Endothelial cell of umbilical vein (primary cell): ENCODE measurements around the gene TNRC6B. TPM values are rescaled to one million over a fixed set of nuclear protein-coding genes. Genes with fewer than 3 reads are reported as not detected.

Experiments used
- BruUV-seq: library from RNA; stranded (reverse); fragments of 400-500 nt; replicated peaks from 2 replicates; lab custom pipeline; 2021; lab: Mats Ljungman, UMichigan
- CTCF ChIA-PET: fragments of 300-600, 350-600 bp; sonication (Branson Sonifier 250); formaldehyde crosslinking; loops from one replicate; lab custom pipeline; 2021; ENCODE audit warnings: antibody characterized with exemption, inconsistent platforms; lab: Charles Lee
- POLR2A ChIA-PET: fragments of 300-600, 350-600 bp; sonication (Branson Sonifier 250); formaldehyde crosslinking; loops from one replicate; lab custom pipeline; 2021; ENCODE audit warnings: antibody characterized with exemption, inconsistent platforms; lab: Charles Lee
- DNase-seq: peaks from one replicate; pipeline ENCODE4 v3.0.0-alpha.2; 2011; ENCODE audit warnings: low read depth, low spot score
- FAIRE-seq: peaks from 2 replicates; lab custom pipeline; 2011; peaks lifted over from hg19 to GRCh38; lab: Jason Lieb, UNC
- H2AFZ ChIP-seq: 2 replicates; pipeline ENCODE4 v1.6.0; 2012; ENCODE audit warnings: low read depth, low read length, control low read depth, inconsistent platforms
- H3K27ac ChIP-seq: 2 replicates; pipeline ENCODE4 v1.5.1; 2011; ENCODE audit warnings: low read depth, mild to moderate bottlenecking, control low read depth, low read length, moderate library complexity; ENCODE audit not compliant: insufficient read depth
- H3K27me3 ChIP-seq, 2 experiments: 2 replicates each; pipeline versions ENCODE4 v1.6.0 to v1.6.1; 2011; ENCODE audit warnings: low read length in 2 of 2, mixed read lengths in 1 of 2; ENCODE audit not compliant: control insufficient read depth in 2 of 2, insufficient read depth in 2 of 2
- H3K36me3 ChIP-seq, 2 experiments: 2 replicates in 1 of 2; 3 replicates in 1 of 2; pipeline ENCODE4 v1.5.1; 2011; ENCODE audit warnings: low read length in 2 of 2, mild to moderate bottlenecking in 1 of 2, moderate library complexity in 1 of 2; ENCODE audit not compliant: control insufficient read depth in 2 of 2, insufficient read depth in 2 of 2; ENCODE audit errors: extremely low read depth in 1 of 2
- H3K4me1 ChIP-seq: 3 replicates; pipeline ENCODE4 v1.5.1; 2011; ENCODE audit warnings: mild to moderate bottlenecking, low read length; ENCODE audit not compliant: control insufficient read depth, insufficient read depth; ENCODE audit errors: extremely low read depth
- H3K4me2 ChIP-seq: 2 replicates; pipeline ENCODE4 v1.6.1; 2011; ENCODE audit warnings: low read length, control low read depth, mixed read lengths; ENCODE audit not compliant: insufficient read depth
- H3K4me3 ChIP-seq, 3 experiments: fragments of 200-600 bp in 1 of 3; sonication (generic), shearing (Covaris generic) in 1 of 3; replicated peaks in 1 of 3; 2 replicates each; pipeline ENCODE4 v1.5.1; 2011 to 2016; ENCODE audit warnings: control low read depth in 3 of 3, low read length in 3 of 3, mild to moderate bottlenecking in 2 of 3, inconsistent platforms in 1 of 3, low read depth in 1 of 3, moderate library complexity in 1 of 3; ENCODE audit not compliant: insufficient read depth in 1 of 3
- H3K79me2 ChIP-seq: 2 replicates; pipeline ENCODE4 v1.6.0; 2012; ENCODE audit warnings: low read length, inconsistent platforms; ENCODE audit not compliant: control insufficient read depth, insufficient read depth
- H3K9ac ChIP-seq: replicated peaks from 2 replicates; pipeline ENCODE3; 2011; ENCODE audit warnings: low read length, control low read depth; ENCODE audit not compliant: insufficient read depth; ENCODE audit errors: extremely low read depth
- H3K9me1 ChIP-seq: replicated peaks from 3 replicates; pipeline ENCODE4 v1.6.0; 2011; ENCODE audit warnings: mild to moderate bottlenecking, low read length; ENCODE audit not compliant: control insufficient read depth, insufficient read depth; ENCODE audit errors: extremely low read depth
- H3K9me3 ChIP-seq: replicated peaks from 2 replicates; pipeline ENCODE4 v1.5.1; 2012; ENCODE audit warnings: low read length, inconsistent platforms; ENCODE audit not compliant: control insufficient read depth, insufficient read depth
- H4K20me1 ChIP-seq: replicated peaks from 2 replicates; pipeline ENCODE3; 2011; ENCODE audit warnings: mild to moderate bottlenecking, low read length; ENCODE audit not compliant: control insufficient read depth, insufficient read depth; ENCODE audit errors: extremely low read depth
- EZH2 ChIP-seq: IDR thresholded peaks from 2 replicates; pipeline ENCODE4 v1.6.1; 2012; ENCODE audit warnings: borderline replicate concordance, low read depth, mild to moderate bottlenecking, moderate library complexity, low read length, inconsistent platforms; ENCODE audit not compliant: severe bottlenecking
- FOS ChIP-seq: IDR thresholded peaks from 2 replicates; pipeline ENCODE4 v1.6.1; 2011; ENCODE audit warnings: mild to moderate bottlenecking, low read length, moderate library complexity, borderline replicate concordance; ENCODE audit not compliant: insufficient read depth
- GATA2 ChIP-seq: IDR thresholded peaks from 2 replicates; pipeline ENCODE4 v1.7.0; 2011; ENCODE audit warnings: low read depth, mild to moderate bottlenecking, moderate library complexity, mixed read lengths, low read length; ENCODE audit not compliant: insufficient read length, insufficient read depth
- JUN ChIP-seq: IDR thresholded peaks from 2 replicates; pipeline ENCODE4 v1.6.1; 2011; ENCODE audit warnings: borderline replicate concordance, low read depth; ENCODE audit not compliant: insufficient read length, insufficient read depth
- POLR2A ChIP-seq: IDR thresholded peaks from 2 replicates; pipeline ENCODE4 v1.6.1; 2012; ENCODE audit warnings: low read depth, mild to moderate bottlenecking, control low read depth, low read length
- POLR2AphosphoS5 ChIP-seq: IDR thresholded peaks from 2 replicates; pipeline ENCODE4 v1.6.1; 2012; ENCODE audit warnings: low read depth, mild to moderate bottlenecking, control low read depth, low read length, moderate library complexity; ENCODE audit not compliant: insufficient read depth
- dilution Hi-C: fragments of 300-500 bp; cut with MboI; formaldehyde crosslinking; loops from one replicate; pipeline ENCODE4 v1.15.0; 2019; ENCODE audit warnings: low sequenced_read_pairs; ENCODE audit not compliant: extremely low pct_ligation_motif_present
- intact Hi-C: fragments of 100-400 bp; cut with micrococcal nuclease; formaldehyde crosslinking; loops from one replicate; pipeline ENCODE4 v1.10.0; 2022
- polyA plus RNA-seq, 4 experiments: library from polyadenylated mRNA; depleted of rRNA in 3 of 4; stranded (reverse) in 3 of 4; unstranded in 1 of 4; fragments of >200 nt; gene quantifications; 2 replicates each; pipeline versions ENCODE4 v1.2.1 to v1.2.3, GENCODE V29; 2011 to 2012; ENCODE audit warnings: missing spikeins in 1 of 4
- total RNA-seq: library from RNA; stranded (reverse); gene quantifications from 2 replicates; pipeline ENCODE4 v1.2.3, GENCODE V29; 2021
- TF ChIP-seq, protein P1 (sequence below): IDR thresholded peaks from 2 replicates; pipeline ENCODE4 v1.6.1; 2011; ENCODE audit not compliant: insufficient read depth, insufficient read length
- TF ChIP-seq, protein P2 (sequence below), 2 donors: IDR thresholded peaks; 1 replicate in 1 of 2; 2 replicates in 1 of 2; pipeline ENCODE4 v1.5.1; 2011; ENCODE audit warnings: low read length in 2 of 2, mild to moderate bottlenecking in 2 of 2, moderate library complexity in 2 of 2, control low read depth in 1 of 2, inconsistent platforms in 1 of 2, low read depth in 1 of 2; ENCODE audit not compliant: insufficient read depth in 1 of 2; ENCODE audit errors: extremely low read depth in 1 of 2

The TNRC6B gene
- total and polyA plus RNA-seq, 2 donors (not counting 3 experiments of a cell fraction or from before 2014, with no cell fraction given), result 10.6 to 37.2 TPM

DNA sequence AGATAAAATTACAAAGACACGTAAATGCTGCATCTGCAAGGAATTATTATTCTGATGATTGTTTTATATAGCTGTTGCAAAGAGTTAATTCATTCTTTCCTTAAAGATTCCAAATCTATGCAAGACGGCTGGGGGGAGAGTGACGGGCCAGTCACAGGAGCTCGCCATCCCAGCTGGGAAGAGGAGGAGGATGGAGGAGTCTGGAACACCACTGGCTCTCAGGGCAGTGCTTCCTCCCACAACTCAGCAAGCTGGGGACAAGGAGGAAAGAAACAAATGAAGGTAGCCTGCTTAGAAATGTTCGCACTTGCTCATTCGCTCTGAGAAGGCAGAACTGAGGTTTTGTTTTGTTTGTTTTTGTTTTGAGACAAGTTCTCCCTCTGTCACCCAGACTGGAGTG is 95.6 kb downstream of the TNRC6B start:
- Histone ChIP-seq H3K9me3 (no peaks in the 10 kb centered on the region), H3K36me3 (peaks cover 3 to 7% of the 10 kb centered on the region in 2 experiments), H3K4me1 (peaks cover 35% of the 10 kb centered on the region), H3K4me2 (peak overlapping the region; percentile 46), H3K9me1 (no peaks in the 10 kb centered on the region), H3K79me2 (no peaks in the 10 kb centered on the region), H4K20me1 (no peaks in the 10 kb centered on the region), H3K27ac (peak overlapping the region; percentile 7), H3K4me3 (no peak overlapping the region), H2AFZ (no peak overlapping the region), H3K27me3 (no peaks in the 10 kb centered on the region), H3K9ac (no peak overlapping the region)
- DNase-seq (peak; percentile 35), FAIRE-seq (no peak)
- dilution Hi-C loops, result no loop called here
- TF ChIP-seq, protein P1, sequence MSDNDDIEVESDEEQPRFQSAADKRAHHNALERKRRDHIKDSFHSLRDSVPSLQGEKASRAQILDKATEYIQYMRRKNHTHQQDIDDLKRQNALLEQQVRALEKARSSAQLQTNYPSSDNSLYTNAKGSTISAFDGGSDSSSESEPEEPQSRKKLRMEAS, result no peak
- TF ChIP-seq POLR2A (no peak), POLR2AphosphoS5 (no peak), JUN (no peak), FOS (no peak), EZH2 (no peak), GATA2 (no peak)
- TF ChIP-seq, protein P2, sequence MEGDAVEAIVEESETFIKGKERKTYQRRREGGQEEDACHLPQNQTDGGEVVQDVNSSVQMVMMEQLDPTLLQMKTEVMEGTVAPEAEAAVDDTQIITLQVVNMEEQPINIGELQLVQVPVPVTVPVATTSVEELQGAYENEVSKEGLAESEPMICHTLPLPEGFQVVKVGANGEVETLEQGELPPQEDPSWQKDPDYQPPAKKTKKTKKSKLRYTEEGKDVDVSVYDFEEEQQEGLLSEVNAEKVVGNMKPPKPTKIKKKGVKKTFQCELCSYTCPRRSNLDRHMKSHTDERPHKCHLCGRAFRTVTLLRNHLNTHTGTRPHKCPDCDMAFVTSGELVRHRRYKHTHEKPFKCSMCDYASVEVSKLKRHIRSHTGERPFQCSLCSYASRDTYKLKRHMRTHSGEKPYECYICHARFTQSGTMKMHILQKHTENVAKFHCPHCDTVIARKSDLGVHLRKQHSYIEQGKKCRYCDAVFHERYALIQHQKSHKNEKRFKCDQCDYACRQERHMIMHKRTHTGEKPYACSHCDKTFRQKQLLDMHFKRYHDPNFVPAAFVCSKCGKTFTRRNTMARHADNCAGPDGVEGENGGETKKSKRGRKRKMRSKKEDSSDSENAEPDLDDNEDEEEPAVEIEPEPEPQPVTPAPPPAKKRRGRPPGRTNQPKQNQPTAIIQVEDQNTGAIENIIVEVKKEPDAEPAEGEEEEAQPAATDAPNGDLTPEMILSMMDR (IDR thresholded peaks at IDR 0.05; ENCODE audit: extremely low read depth in 1 of 2, insufficient read depth in 1 of 2, low read depth in 1 of 2, low read length in 2 of 2), result no peak
- BruUV-seq, result no TSS peak
- ChIA-PET CTCF (interaction anchor here (1.8 to 1.9 kb wide), 2 partner anchors 10 to 96 kb away, joined by 6 read pairs; partner anchors contain the start of gene TNRC6B), POLR2A (interaction anchor here (1.4 kb wide), 1 partner anchor 96 kb away, joined by 4 read pairs; the partner anchor contains the start of gene TNRC6B)
- intact Hi-C loops, result loop anchor here (10.0 kb wide), 1 partner anchor 229 kb away; no protein-coding TSS in a partner anchor
